ENCODE measurements around the gene OR2AP1. TPM values are rescaled to one million over a fixed set of nuclear protein-coding genes. Genes with fewer than 3 reads are reported as not detected.

Gene OR2AP1
- not detected in 2 replicates for total RNA-seq

GRCh38 chr12:55572168-55572567 is at the start of gene OR2AP1:
OR2AP1 (plus strand) TSS chr12:55572468; CDS start chr12:55574415, 1,947 bp downstream.

DNA sequence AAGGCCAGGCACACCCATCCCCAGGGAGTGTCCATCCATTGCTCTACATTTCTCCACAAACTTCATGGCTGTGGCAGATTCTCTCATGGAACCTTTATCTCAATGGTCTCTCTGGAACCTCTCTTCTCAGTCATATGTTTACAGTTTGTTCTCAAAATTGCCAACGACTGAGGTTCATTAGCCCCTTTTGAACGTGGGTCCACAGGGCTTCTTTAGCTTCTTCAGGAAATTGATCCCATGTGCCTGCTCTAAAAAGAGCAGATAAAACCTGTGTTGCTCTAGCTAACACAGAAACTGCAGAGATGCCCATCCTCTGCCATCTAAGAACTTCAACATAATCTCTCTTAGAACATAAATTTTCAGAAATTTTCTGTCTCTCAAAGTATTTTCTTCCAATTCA is 23.0 kb upstream of the OR2AP1 start, which contains the start of gene OR6C4:
TSS of gene OR6C4 (plus strand) at position 301 of the 400 bp plus-strand sequence. CDS start 1,625 bp downstream, outside the sequence.

Other genes with a start within 250 kb of the OR2AP1 start
- not detected in 2 replicates for gene OR6C3, start 241.7 kb upstream of the OR2AP1 start, total RNA-seq
- gene OR6C75, start 209.5 kb upstream of the OR2AP1 start, total RNA-seq: not detected in 2 replicates
- gene OR6C65, start 171.9 kb upstream of the OR2AP1 start, total RNA-seq: not detected in 2 replicates
- not detected in 2 replicates for gene OR6C76, start 146.2 kb upstream of the OR2AP1 start, total RNA-seq
- not detected in 2 replicates for gene OR6C2, start 128.4 kb upstream of the OR2AP1 start, total RNA-seq
- gene OR6C70, start 102.3 kb upstream of the OR2AP1 start, total RNA-seq: not detected in 2 replicates
- not detected in 2 replicates for gene OR6C68, start 80.1 kb upstream of the OR2AP1 start, total RNA-seq
- not detected in 2 replicates for gene OR6C4, start 22.9 kb upstream of the OR2AP1 start, total RNA-seq
- gene OR10P1, start 64.4 kb downstream of the OR2AP1 start, total RNA-seq: not detected in 2 replicates
- gene ITGA7, start 135.4 kb downstream of the OR2AP1 start, total RNA-seq: 17.9 and 31.8 TPM in 2 replicates
- 58.5 and 75.5 TPM in 2 replicates for gene BLOC1S1, start 143.6 kb downstream of the OR2AP1 start, total RNA-seq
- 60.9 and 66.7 TPM in 2 replicates for gene RDH5, start 147.9 kb downstream of the OR2AP1 start, total RNA-seq
- gene CD63, start 156.5 kb downstream of the OR2AP1 start, total RNA-seq: 2,567 and 3,055 TPM in 2 replicates
- gene GDF11, start 170.7 kb downstream of the OR2AP1 start, total RNA-seq: 3.7 and 3.8 TPM in 2 replicates
- gene SARNP, start 245.3 kb downstream of the OR2AP1 start, total RNA-seq: 64.0 and 86.7 TPM in 2 replicates
- gene ORMDL2, start 245.6 kb downstream of the OR2AP1 start, total RNA-seq: 12.9 TPM in 2 replicates